SK-N-SH treated with all-trans-retinoic acid at 6 μM for 48 hours (cell line): ENCODE results near the gene B4GALT6.

Experiments
- ARNTL ChIP-seq: fragments of 450-650 bp; formaldehyde crosslinking; IDR thresholded peaks from 2 replicates; pipeline ENCODE4 v1.5.0; 2020; ENCODE audit warnings: low read depth, mild to moderate bottlenecking, moderate library complexity, borderline replicate concordance
- CREB5 ChIP-seq: fragments of 250-450 bp; sonication (Bioruptor Pico); IDR thresholded peaks from 2 replicates; pipeline ENCODE4 v1.5.1; 2020; ENCODE audit warnings: low read depth, mild to moderate bottlenecking, moderate library complexity
- ESRRG ChIP-seq: fragments of 250-450 bp; sonication (Bioruptor Pico); IDR thresholded peaks from 2 replicates; pipeline ENCODE4 v1.6.1; 2021; ENCODE audit warnings: mild to moderate bottlenecking
- PATZ1 ChIP-seq: fragments of 250-450 bp; sonication (Bioruptor Pico); IDR thresholded peaks from 2 replicates; pipeline ENCODE4 v1.8.0; 2020; ENCODE audit warnings: mild to moderate bottlenecking, moderate library complexity, borderline replicate concordance
- TCF4 ChIP-seq: fragments of 250-450 bp; sonication (Bioruptor Pico); IDR thresholded peaks from 2 replicates; pipeline ENCODE4 v1.8.0; 2021; ENCODE audit warnings: mild to moderate bottlenecking, moderate library complexity, borderline replicate concordance
- TOX ChIP-seq: fragments of 250-450 bp; sonication (Bioruptor Pico); IDR thresholded peaks from 2 replicates; pipeline ENCODE4 v1.8.0; 2021; ENCODE audit warnings: mild to moderate bottlenecking, moderate library complexity, borderline replicate concordance

GRCh38 chr18:31661965-31662364, 22.4 kb downstream of the B4GALT6 start:
- TF ChIP-seq TOX (CRISPR knock-in tag) (no peak), TCF4 (CRISPR knock-in tag) (no peak), CREB5 (CRISPR knock-in tag) (no peak), ESRRG (CRISPR knock-in tag) (no peak), PATZ1 (CRISPR knock-in tag) (no peak), ARNTL (CRISPR knock-in tag) (no peak)
